Stimulated activated CD8-positive, alpha-beta memory T cell treated with anti-CD3 and anti-CD28 coated beads, Interleukin-15, amount 100 ng/mL, for 1 hour (primary cell): ENCODE results near the gene KRTAP4-7.
"Not testable (repeated sequence)": the region's sequence is repeated elsewhere in the genome, so short reads cannot be mapped to it uniquely, and the experiment has no call there.

Experiments
- DNase-seq: peaks from one replicate; pipeline ENCODE4 v3.0.0-alpha.2; 2020; ENCODE audit warnings: low read depth

Gene KRTAP4-7

GRCh38 chr17:41084100-41084856, at the start of gene KRTAP4-7:
KRTAP4-7 (plus strand) TSS chr17:41084150; CDS start chr17:41084207, 57 bp downstream.
- not testable (repeated sequence) for DNase-seq

GRCh38 chr17:41034346-41034935, 49.5 kb upstream of the KRTAP4-7 start, which contains the start of gene KRTAP1-3:
KRTAP1-3 (minus strand) TSS chr17:41034874; CDS start chr17:41034821, 53 bp downstream.
- not testable (repeated sequence) for DNase-seq

- DNase-seq, result no peak
These were observed 46.0 kb upstream of the KRTAP4-7 start for GRCh38 chr17:41037853-41038350.

GRCh38 chr17:41040783-41041571, 43.0 kb upstream of the KRTAP4-7 start, which contains the start of gene KRTAP1-1:
KRTAP1-1 (minus strand) TSS chr17:41041450; CDS start chr17:41041397, 53 bp downstream.
- DNase-seq, result not testable (repeated sequence)

- no peak for DNase-seq
These were observed 41.0 kb upstream of the KRTAP4-7 start for GRCh38 chr17:41042953-41043352.

- not testable (repeated sequence) for DNase-seq
These were observed 37.0 kb upstream of the KRTAP4-7 start, which contains the start of gene KRTAP2-1 for GRCh38 chr17:41046735-41047465. KRTAP2-1 (minus strand) TSS chr17:41047316; CDS start chr17:41047267, 49 bp downstream.

- DNase-seq, result no peak
These were observed 35.5 kb upstream of the KRTAP4-7 start for GRCh38 chr17:41048441-41048840.

- no peak for DNase-seq
These were observed 34.8 kb upstream of the KRTAP4-7 start for GRCh38 chr17:41049110-41049509.

- no peak for DNase-seq
These were observed 31.4 kb upstream of the KRTAP4-7 start for GRCh38 chr17:41052566-41052965.

GRCh38 chr17:41054025-41054424, 29.9 kb upstream of the KRTAP4-7 start:
- DNase-seq, result no peak

GRCh38 chr17:41054556-41054955, 29.4 kb upstream of the KRTAP4-7 start:
- DNase-seq, result not testable (repeated sequence)

GRCh38 chr17:41055130-41055529, 28.8 kb upstream of the KRTAP4-7 start, which contains the start of gene KRTAP2-2:
KRTAP2-2 (minus strand) TSS chr17:41055230; CDS start chr17:41055211, 19 bp downstream.
- not testable (repeated sequence) for DNase-seq

GRCh38 chr17:41057547-41057946, 26.4 kb upstream of the KRTAP4-7 start:
- no peak for DNase-seq

- DNase-seq, result no peak
These were observed 25.2 kb upstream of the KRTAP4-7 start for GRCh38 chr17:41058741-41059140.

- DNase-seq, result not testable (repeated sequence)
These were observed 24.5 kb upstream of the KRTAP4-7 start for GRCh38 chr17:41059276-41060051.

GRCh38 chr17:41060052-41060604, 23.8 kb upstream of the KRTAP4-7 start, which contains the start of gene KRTAP2-3:
KRTAP2-3 (minus strand) TSS chr17:41060114; CDS start chr17:41060050, 64 bp downstream.
- DNase-seq, result no peak

GRCh38 chr17:41061964-41062363, 22.0 kb upstream of the KRTAP4-7 start:
- no peak for DNase-seq

GRCh38 chr17:41063449-41063848, 20.5 kb upstream of the KRTAP4-7 start:
- DNase-seq, result no peak

GRCh38 chr17:41064301-41064700, 19.6 kb upstream of the KRTAP4-7 start:
- no peak for DNase-seq
